ENCODE data around the gene KCNJ16.

Gene KCNJ16

GRCh38 chr17:70067134-70067533 is 7.9 kb upstream of the KCNJ16 start:
- no peak for DNase-seq (ENCODE audit: extremely low read depth in 1 of 2, low read depth in 1 of 2)

- DNase-seq (ENCODE audit: extremely low read depth in 1 of 2, low read depth in 1 of 2), result no peak
Observed at GRCh38 chr17:70070305-70071027, 4.6 kb upstream of the KCNJ16 start.

- DNase-seq (ENCODE audit: extremely low read depth in 1 of 2, low read depth in 1 of 2), result no peak
Observed at GRCh38 chr17:70071127-70071526, 3.9 kb upstream of the KCNJ16 start.

- DNase-seq (ENCODE audit: extremely low read depth in 1 of 2, low read depth in 1 of 2), result no peak
Observed at GRCh38 chr17:70071620-70072019, 3.4 kb upstream of the KCNJ16 start.

- DNase-seq (ENCODE audit: extremely low read depth in 1 of 2, low read depth in 1 of 2), result no peak
Observed at GRCh38 chr17:70072546-70073309, 2.3 kb upstream of the KCNJ16 start.

GRCh38 chr17:70073310-70073709 is 1.7 kb upstream of the KCNJ16 start:
- DNase-seq (ENCODE audit: extremely low read depth in 1 of 2, low read depth in 1 of 2), result no peak

- no peak for DNase-seq (ENCODE audit: extremely low read depth in 1 of 2, low read depth in 1 of 2)
Observed at GRCh38 chr17:70073799-70074198, 1.2 kb upstream of the KCNJ16 start.

- no peak for DNase-seq (ENCODE audit: extremely low read depth in 1 of 2, low read depth in 1 of 2)
Observed at GRCh38 chr17:70074236-70074830, 692 bp upstream of the KCNJ16 start.

- no peak for DNase-seq (ENCODE audit: extremely low read depth in 1 of 2, low read depth in 1 of 2)
Observed at GRCh38 chr17:70076189-70076588, 1.2 kb downstream of the KCNJ16 start.

GRCh38 chr17:70076831-70077230 is 1.8 kb downstream of the KCNJ16 start:
- no peak for DNase-seq (ENCODE audit: extremely low read depth in 1 of 2, low read depth in 1 of 2)

GRCh38 chr17:70078549-70078948 is 3.5 kb downstream of the KCNJ16 start:
- no peak for DNase-seq (ENCODE audit: extremely low read depth in 1 of 2, low read depth in 1 of 2)

GRCh38 chr17:70078994-70079531 is 4.0 kb downstream of the KCNJ16 start:
- DNase-seq (ENCODE audit: extremely low read depth in 1 of 2, low read depth in 1 of 2), result no peak

GRCh38 chr17:70080541-70081347 is 5.7 kb downstream of the KCNJ16 start:
- no peak for DNase-seq (ENCODE audit: extremely low read depth in 1 of 2, low read depth in 1 of 2)

- DNase-seq (ENCODE audit: extremely low read depth in 1 of 2, low read depth in 1 of 2), result no peak
Observed at GRCh38 chr17:70081885-70082284, 6.9 kb downstream of the KCNJ16 start.

GRCh38 chr17:70084476-70084875 is 9.5 kb downstream of the KCNJ16 start:
- no peak for DNase-seq (ENCODE audit: extremely low read depth in 1 of 2, low read depth in 1 of 2)

- DNase-seq (ENCODE audit: extremely low read depth in 1 of 2, low read depth in 1 of 2), result no peak
Observed at GRCh38 chr17:70086516-70086915, 11.5 kb downstream of the KCNJ16 start.

- no peak for DNase-seq (ENCODE audit: extremely low read depth in 1 of 2, low read depth in 1 of 2)
Observed at GRCh38 chr17:70089513-70090148, 14.6 kb downstream of the KCNJ16 start.

GRCh38 chr17:70091005-70091568 is 16.1 kb downstream of the KCNJ16 start:
- DNase-seq (ENCODE audit: extremely low read depth in 1 of 2, low read depth in 1 of 2), result no peak

GRCh38 chr17:70091696-70092095 is 16.7 kb downstream of the KCNJ16 start:
- no peak for DNase-seq (ENCODE audit: extremely low read depth in 1 of 2, low read depth in 1 of 2)

- DNase-seq (ENCODE audit: extremely low read depth in 1 of 2, low read depth in 1 of 2), result no peak
Observed at GRCh38 chr17:70093163-70093562, 18.1 kb downstream of the KCNJ16 start.

Data from stimulated activated CD8-positive, alpha-beta memory T cell treated with anti-CD3 and anti-CD28 coated beads, Interleukin-7, amount 100 ng/mL, for 48 hours (primary cell).